GM19328 (cell line): ENCODE results near the gene CD109.
"Not testable (repeated sequence)": the region's sequence is repeated elsewhere in the genome, so short reads cannot be mapped to it uniquely, and the experiment has no call there.

Experiments used
- ATAC-seq: cut with Tn5 transposase; IDR thresholded peaks from one replicate; pipeline ENCODE4 v1.9.1; 2021; ENCODE audit warnings: mild to moderate bottlenecking, moderate library complexity; ENCODE audit not compliant: unreplicated experiment

CD109 gene

GRCh38 chr6:73724389-73724788, 28.4 kb downstream of the CD109 start:
- no peak for ATAC-seq

DNA sequence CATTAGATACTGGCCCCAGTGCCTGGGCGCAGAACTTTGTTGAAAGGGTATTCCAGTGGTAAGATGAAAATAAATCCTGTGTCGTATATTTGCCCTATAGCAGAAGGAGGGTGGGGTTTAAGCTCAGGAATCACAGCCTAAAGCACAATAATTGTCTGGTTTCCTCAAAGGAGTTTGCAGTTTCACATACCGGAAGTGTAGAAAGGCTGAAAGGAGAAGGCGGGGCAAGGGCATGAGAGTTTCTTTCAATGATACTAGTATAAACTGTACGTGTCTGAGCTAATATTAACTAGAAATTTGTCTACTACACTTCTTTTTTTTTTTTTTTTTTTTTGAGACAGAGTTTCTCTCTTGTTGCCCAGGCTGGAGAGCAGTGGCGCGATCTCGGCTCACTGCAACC, 29.2 kb downstream of the CD109 start:
- ATAC-seq, result not testable (repeated sequence)

DNA sequence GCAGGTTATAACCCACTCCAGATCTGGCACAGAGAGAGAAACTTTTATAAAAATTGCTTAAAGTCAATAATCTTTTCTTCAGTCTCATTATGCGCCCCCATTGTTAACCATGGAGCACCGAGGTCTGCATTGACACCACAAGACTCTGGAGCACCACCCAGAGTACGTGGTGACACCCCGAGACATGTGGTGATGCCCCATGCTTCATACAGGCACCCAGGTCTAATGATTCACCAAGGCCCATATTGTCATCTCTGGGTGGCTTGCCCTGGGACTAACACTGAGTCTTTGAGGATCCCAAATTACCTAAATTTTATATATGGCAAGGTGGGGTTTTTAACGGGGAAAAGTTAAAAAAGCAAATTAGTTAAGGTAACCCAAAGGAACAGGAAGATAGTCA, 31.1 kb downstream of the CD109 start:
- ATAC-seq, result no peak

GRCh38 chr6:73728548-73729205, 32.7 kb downstream of the CD109 start:
- ATAC-seq, result peak; percentile 54

DNA sequence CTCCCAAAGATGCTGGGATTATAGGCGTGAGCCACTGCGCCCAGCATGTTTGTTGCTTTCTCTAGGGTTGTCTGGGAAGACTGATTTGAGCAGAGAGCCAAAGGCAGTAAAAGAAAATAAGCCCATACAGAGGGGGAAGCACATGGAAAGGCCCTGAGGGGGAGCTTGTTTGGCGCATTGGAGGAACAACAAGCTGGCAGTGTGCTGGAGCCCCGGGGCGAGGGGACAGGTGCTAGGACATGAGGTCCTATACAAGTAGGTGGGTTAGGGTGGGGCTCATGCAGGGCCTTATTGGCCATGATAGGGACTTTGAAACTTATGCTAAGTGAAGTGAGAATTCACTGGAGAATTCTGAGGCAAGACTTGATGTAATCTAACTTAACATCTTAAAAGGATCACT, 35.3 kb downstream of the CD109 start:
- ATAC-seq, result no peak

GRCh38 chr6:73732845-73733675, 37.1 kb downstream of the CD109 start:
- peak; percentile 84 for ATAC-seq

DNA sequence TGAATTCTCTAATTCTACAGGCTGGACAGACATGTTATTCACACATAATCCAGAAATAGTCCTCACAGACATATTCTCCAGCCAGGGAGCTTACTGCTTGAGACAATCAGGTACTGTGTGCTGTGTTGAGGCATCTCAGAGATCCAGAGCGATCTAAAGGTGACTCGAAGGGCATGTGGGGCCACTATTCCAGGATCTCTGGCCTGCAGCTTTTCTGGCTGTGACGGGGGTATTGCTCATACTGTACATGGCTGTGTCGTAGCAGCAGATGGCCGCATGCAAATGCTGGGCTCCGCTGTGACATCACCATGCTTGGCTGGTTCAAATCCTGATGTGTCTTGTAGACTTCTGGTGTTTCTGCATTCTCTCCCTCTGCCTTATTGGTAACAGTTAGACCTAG, 37.8 kb downstream of the CD109 start:
- no peak for ATAC-seq

DNA sequence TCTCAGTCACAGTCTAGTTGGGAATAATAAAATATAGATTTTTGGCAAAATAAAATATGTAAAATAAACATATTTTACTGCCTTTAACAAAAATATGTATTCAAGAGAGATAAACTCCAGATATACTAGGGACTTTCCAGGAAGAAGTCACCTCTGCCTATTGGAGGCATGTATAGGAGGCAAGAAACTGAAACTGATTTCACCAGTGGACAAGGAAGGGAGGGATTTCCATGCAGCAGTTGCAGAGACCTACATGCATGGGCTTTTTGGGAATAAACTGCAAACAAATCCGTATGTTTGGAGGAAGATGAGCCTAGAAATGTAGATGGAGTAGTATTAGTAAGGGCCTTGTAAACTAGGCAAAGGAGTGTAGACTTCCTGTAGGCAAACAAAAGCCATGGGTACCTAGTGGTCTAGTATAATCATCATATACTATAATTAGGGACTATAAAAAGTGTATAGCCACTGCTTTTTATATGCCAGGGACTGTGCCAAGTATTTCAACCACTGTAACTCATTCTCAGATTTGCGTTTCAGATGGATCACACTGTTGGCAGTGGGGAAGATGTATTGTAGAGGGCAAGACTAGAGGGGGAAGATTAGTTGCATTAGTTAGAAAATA, 38.9 kb downstream of the CD109 start:
- no peak for ATAC-seq

- no peak for ATAC-seq
Observed at GRCh38 chr6:73738367-73739028, 42.5 kb downstream of the CD109 start.

DNA sequence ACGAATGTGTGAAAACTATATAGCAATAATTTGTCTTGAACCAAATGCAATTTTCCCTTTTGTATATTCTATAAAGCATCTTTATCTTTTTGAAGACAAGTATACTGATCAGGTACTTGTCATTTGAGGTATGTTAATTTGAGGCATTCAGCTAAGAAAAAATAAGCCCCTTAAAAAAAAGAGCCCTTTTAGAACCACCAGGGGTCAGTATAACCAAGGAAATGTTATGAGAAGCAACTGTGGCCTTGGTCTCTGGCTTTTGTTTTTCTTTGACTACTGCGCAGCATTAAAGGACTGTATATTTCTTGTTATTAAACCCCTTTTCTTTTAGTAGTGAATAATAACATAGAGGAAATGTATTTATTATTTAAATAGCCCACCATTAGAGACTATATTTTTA, 43.1 kb downstream of the CD109 start:
- peak; percentile 65 for ATAC-seq

DNA sequence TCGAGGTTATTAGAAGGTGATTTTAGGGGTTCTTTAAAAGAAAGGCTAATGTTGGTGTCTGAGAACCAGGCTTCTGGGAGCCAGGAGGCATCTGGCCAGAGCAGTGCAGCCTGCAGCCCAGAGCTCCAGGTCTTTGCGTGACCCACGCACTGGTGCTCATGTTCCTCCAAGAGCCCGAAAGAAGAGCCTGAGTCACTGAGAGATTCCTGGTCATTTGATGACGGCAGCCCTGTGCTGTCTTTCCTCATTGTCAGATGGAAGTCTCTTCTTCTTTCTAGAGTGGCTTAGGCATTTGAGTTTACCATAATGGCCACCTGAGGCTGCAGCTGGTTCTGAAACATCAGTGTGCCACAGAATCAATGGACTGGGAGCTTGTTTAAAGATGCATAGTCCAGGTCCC, 46.4 kb downstream of the CD109 start:
- ATAC-seq, result no peak

GRCh38 chr6:73743081-73743480, 47.1 kb downstream of the CD109 start:
- ATAC-seq, result no peak

DNA sequence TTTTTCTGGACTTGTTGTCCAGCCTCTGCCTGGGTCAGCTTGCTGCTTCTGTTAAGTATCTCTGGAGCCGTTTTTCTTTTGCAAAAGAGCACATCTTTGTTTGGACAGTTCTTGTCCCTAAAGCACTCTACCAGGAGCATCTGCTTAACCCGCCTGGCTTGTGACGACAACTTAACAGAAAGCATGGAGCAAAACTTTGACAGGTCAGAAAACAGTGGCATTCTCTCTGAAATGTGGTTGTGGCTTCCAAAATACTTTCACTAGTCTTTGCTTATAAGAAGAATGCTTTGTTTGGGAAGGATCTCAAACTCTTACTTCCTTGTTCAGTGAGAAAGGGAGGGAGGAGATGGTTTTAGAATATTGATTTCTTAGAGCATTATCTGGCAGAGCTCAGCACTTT, 47.6 kb downstream of the CD109 start:
- ATAC-seq, result no peak

DNA sequence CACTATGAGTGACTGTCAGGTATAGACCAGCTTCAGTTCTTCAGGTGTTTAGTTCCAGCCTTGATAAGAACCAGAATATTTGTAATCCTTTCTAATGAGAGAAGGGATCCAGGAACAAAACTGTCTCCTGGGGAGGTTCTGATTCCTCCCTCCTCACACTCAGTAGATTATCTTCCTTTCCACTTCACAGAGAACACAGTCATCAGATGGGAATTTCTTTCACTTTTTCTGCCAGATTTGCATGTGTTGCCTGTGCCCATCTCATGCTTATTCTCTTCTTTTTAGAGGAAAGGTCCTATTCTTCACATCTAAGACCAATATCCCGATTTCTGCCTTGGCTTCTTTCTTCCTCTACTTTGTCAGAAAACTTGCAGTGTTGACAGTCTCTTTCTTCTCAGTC, 50.8 kb downstream of the CD109 start:
- ATAC-seq, result no peak

DNA sequence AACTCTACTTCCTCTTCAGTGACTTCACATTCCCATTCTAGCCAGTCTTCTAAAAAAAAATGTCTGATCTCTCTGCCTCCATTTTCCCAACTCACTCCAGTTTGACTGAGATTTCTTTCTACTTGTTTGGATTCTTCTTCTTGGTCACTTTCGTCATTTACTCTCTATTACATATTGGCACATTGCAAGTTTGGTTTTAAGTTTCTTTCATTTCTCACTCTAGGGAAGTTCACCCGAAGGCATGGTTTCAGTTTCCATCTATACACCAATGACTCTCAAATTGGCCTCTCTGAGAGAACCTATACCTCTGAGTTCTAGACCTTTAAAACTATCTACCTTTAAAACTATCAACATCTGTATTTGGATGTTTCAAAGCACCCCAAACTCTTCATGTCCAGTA, 51.3 kb downstream of the CD109 start:
- peak; percentile 97 for ATAC-seq

- ATAC-seq, result no peak
Observed at GRCh38 chr6:73752943-73753342, 56.9 kb downstream of the CD109 start.

GRCh38 chr6:73766040-73766439, 70.0 kb downstream of the CD109 start:
- no peak for ATAC-seq

- no peak for ATAC-seq
Observed at GRCh38 chr6:73768558-73768957, 72.6 kb downstream of the CD109 start.

DNA sequence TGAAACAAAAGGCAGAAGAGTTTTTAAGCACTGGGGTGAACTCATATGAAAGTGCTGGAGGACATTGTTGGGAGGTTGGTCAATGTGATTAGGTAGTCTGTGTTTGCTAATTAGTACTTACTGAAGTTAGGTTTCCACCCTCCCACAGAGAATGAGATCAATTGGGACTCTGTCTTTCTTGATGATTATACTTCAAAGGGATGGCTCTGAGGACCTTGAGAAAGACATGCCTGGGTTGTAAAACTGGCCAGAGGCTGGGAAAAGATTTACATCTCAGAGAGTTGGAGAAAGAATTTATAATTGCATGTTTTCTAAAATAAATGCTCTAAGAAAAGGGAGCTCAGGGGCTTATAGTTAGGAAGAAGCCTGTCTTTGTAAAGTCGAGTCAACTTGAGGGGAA, 74.0 kb downstream of the CD109 start:
- ATAC-seq, result no peak

DNA sequence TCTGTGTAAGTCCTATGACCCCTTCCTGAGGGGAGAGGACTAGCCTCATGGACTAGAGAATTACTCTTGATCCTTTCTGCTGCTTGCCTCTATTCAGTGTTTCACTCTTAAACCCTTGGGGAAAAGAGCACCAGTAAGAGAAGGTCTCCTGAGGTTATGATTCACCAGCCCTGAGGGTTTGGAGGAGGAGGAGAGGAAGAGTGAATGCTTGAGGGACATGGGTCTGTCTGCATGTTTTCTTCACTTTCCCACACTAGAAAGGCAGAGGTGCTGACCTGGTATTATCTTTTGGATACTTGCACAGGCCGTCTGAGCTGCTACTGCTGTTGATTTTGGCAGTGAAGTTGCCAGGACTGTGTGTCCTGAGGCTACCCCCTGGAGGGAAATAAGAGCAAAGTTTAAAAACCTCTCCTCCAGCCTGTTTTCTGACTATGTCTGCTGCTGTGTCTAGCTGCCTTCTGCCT, 78.3 kb downstream of the CD109 start:
- no peak for ATAC-seq

DNA sequence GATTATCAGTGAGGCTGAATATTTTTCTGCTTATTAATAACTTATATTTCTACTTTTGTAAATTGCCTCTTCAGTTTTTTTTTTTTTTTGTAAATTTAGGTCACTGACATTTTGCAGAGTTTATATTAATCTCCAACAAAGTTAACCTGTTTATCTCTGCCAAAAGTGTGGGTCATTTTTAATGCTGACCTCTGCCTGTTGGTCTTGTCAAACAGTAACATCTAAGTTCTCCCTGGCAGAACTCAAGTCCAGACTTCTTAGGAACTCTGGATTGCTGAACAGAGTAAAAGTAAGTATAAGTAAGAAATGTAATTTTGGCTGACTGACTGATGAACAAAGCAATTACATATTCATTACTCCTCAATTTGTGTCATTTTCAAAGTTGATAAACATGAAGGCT, 83.9 kb downstream of the CD109 start:
- no peak for ATAC-seq
